Neural cell (in vitro differentiated cells): ENCODE results near the gene TIPRL. TPM values are rescaled to one million over a fixed set of nuclear protein-coding genes. Genes with fewer than 3 reads are reported as not detected.
"Not testable (repeated sequence)": the region's sequence is repeated elsewhere in the genome, so short reads cannot be mapped to it uniquely, and the experiment has no call there.

Experiments used
- H2AFZ ChIP-seq: fragments of 200-600, 300-800 bp; sonication (generic), shearing (Covaris generic); 2 replicates; pipeline ENCODE4 v1.6.0; 2014; ENCODE audit warnings: low read depth, mild to moderate bottlenecking, antibody characterized with exemption, low read length, moderate library complexity
- H3F3A ChIP-seq: fragments of 200-600 bp; shearing (Covaris generic); 2 replicates; pipeline ENCODE4 v1.6.1; 2016; ENCODE audit warnings: mild to moderate bottlenecking, moderate library complexity, mixed read lengths, antibody characterized with exemption, low read length; ENCODE audit not compliant: insufficient read depth, poor library complexity, severe bottlenecking
- H3K27ac ChIP-seq: fragments of 200-600, 300-800 bp; sonication (generic), shearing (Covaris generic); 2 replicates; pipeline ENCODE4 v1.5.1; 2014; ENCODE audit warnings: mild to moderate bottlenecking, low read length, moderate library complexity
- H3K27me3 ChIP-seq: fragments of 300-800, 200-600 bp; sonication (generic), shearing (Covaris generic); 2 replicates; pipeline ENCODE4 v1.6.0; 2014; ENCODE audit warnings: mild to moderate bottlenecking, low read depth, low read length, moderate library complexity; ENCODE audit not compliant: insufficient read depth
- H3K36me3 ChIP-seq: fragments of 300-800, 200-600 bp; sonication (generic), shearing (Covaris generic); 2 replicates; pipeline ENCODE4 v1.5.1; 2014; ENCODE audit warnings: mild to moderate bottlenecking, antibody characterized with exemption, low read length, moderate library complexity; ENCODE audit not compliant: insufficient read depth
- H3K4me2 ChIP-seq: fragments of 300-800, 200-600 bp; sonication (generic), shearing (Covaris generic); 2 replicates; pipeline ENCODE4 v1.6.0; 2014; ENCODE audit warnings: mild to moderate bottlenecking, low read length
- H3K4me3 ChIP-seq: fragments of 300-800, 200-600 bp; sonication (generic), shearing (Covaris generic); 2 replicates; pipeline ENCODE4 v1.5.1; 2014; ENCODE audit warnings: mild to moderate bottlenecking, low read length, moderate library complexity
- H3K79me2 ChIP-seq: fragments of 200-600 bp; shearing (Covaris generic); replicated peaks from 2 replicates; pipeline ENCODE4 v1.6.0; 2014; ENCODE audit warnings: mild to moderate bottlenecking, low read length, moderate library complexity; ENCODE audit not compliant: insufficient read depth
- H3K9ac ChIP-seq: fragments of 300-800, 200-600 bp; sonication (generic), shearing (Covaris generic); 2 replicates; pipeline ENCODE4 v1.6.1; 2016; ENCODE audit warnings: mild to moderate bottlenecking, low read length, mixed read lengths
- H3K9me2 ChIP-seq: fragments of 200-600 bp; shearing (Covaris generic); 2 replicates; pipeline ENCODE4 v1.6.1; 2016; ENCODE audit warnings: mild to moderate bottlenecking, low read length, mixed read lengths; ENCODE audit not compliant: insufficient read depth
- H3K9me3 ChIP-seq: fragments of 200-600, 300-800 bp; sonication (generic), shearing (Covaris generic); 2 replicates; pipeline ENCODE4 v1.6.1; 2016; ENCODE audit warnings: mild to moderate bottlenecking, mixed run types, low read length, moderate library complexity, mixed read lengths
- H4K20me1 ChIP-seq: fragments of 200-600 bp; shearing (Covaris generic); 2 replicates; pipeline ENCODE4 v1.6.1; 2016; ENCODE audit warnings: mild to moderate bottlenecking, mixed run types; ENCODE audit not compliant: insufficient read depth
- EP300 ChIP-seq: fragments of 450-650 bp; conservative IDR thresholded peaks from 2 replicates; pipeline ENCODE4 v1.6.1; 2014; ENCODE audit warnings: antibody characterized with exemption, mild to moderate bottlenecking, moderate library complexity; ENCODE audit not compliant: poor library complexity, severe bottlenecking
- EZH2 ChIP-seq: fragments of 200-600, 300-800 bp; shearing (Covaris generic), sonication (generic); IDR thresholded peaks from 2 replicates; pipeline ENCODE4 v1.6.1; 2014; ENCODE audit warnings: antibody characterized with exemption, low read length, borderline replicate concordance, mild to moderate bottlenecking; ENCODE audit not compliant: insufficient read depth, poor library complexity, severe bottlenecking
- MXI1 ChIP-seq: fragments of 450-650 bp; conservative IDR thresholded peaks from 2 replicates; pipeline ENCODE4 v1.6.1; 2014; ENCODE audit warnings: antibody characterized with exemption, mild to moderate bottlenecking; ENCODE audit not compliant: poor library complexity, severe bottlenecking
- POLR2AphosphoS5 ChIP-seq: IDR thresholded peaks from 2 replicates; pipeline ENCODE4 v1.6.1; 2012
- RAD21 ChIP-seq: fragments of 450-650 bp; conservative IDR thresholded peaks from 2 replicates; pipeline ENCODE4 v1.6.1; 2014; ENCODE audit warnings: antibody characterized with exemption, mild to moderate bottlenecking, moderate library complexity
- SMC3 ChIP-seq: fragments of 450-650 bp; conservative IDR thresholded peaks from 2 replicates; pipeline ENCODE4 v1.6.1; 2014; ENCODE audit warnings: antibody characterized with exemption, mild to moderate bottlenecking, moderate library complexity; ENCODE audit not compliant: poor library complexity
- TAF1 ChIP-seq: IDR thresholded peaks from 2 replicates; pipeline ENCODE4 v1.6.1; 2012; ENCODE audit warnings: low read depth
- polyA plus RNA-seq: library from polyadenylated mRNA; depleted of rRNA; stranded (reverse); fragments of >200 nt; gene quantifications from 2 replicates; pipeline ENCODE4 v1.2.3, GENCODE V29; 2014
- TF ChIP-seq, protein P1 (sequence below): fragments of 450-650 bp; IDR thresholded peaks from 2 replicates; pipeline ENCODE4 v1.5.1; 2014; ENCODE audit warnings: antibody characterized with exemption, mild to moderate bottlenecking, moderate library complexity; ENCODE audit not compliant: poor library complexity, severe bottlenecking
- TF ChIP-seq, protein P2 (sequence below): IDR thresholded peaks from 2 replicates; pipeline ENCODE4 v1.6.1; 2012; ENCODE audit warnings: borderline replicate concordance

The TIPRL gene
- polyA plus RNA-seq, 1 donor from 2014 or later = 131 TPM

DNA sequence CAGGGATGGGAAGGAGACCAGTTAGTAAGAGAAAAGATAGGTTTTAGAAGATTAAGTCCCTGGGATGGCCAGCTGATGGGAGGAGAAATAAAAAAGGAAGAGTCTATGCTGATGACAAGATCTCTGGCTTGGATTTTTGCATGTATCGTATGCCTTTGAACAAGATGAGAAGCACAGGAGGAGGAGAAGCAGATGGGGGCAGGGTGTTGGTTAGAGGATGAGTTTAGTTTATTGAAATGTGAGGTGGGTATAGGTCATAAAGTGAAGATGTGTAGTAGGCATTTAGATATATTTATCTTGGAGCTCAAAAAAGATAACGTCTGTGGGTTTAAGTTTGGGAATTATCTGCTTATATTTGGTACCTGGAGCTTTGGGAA is 1.4 kb downstream of the TIPRL start:
- no peaks in the 10 kb centered on the region for H3F3A ChIP-seq
- H3K36me3 ChIP-seq = no peaks in the 10 kb centered on the region
- TF ChIP-seq RAD21 = no peak
- TF ChIP-seq EZH2 = no peak
- no peak for TF ChIP-seq POLR2AphosphoS5
- TF ChIP-seq, protein P1, sequence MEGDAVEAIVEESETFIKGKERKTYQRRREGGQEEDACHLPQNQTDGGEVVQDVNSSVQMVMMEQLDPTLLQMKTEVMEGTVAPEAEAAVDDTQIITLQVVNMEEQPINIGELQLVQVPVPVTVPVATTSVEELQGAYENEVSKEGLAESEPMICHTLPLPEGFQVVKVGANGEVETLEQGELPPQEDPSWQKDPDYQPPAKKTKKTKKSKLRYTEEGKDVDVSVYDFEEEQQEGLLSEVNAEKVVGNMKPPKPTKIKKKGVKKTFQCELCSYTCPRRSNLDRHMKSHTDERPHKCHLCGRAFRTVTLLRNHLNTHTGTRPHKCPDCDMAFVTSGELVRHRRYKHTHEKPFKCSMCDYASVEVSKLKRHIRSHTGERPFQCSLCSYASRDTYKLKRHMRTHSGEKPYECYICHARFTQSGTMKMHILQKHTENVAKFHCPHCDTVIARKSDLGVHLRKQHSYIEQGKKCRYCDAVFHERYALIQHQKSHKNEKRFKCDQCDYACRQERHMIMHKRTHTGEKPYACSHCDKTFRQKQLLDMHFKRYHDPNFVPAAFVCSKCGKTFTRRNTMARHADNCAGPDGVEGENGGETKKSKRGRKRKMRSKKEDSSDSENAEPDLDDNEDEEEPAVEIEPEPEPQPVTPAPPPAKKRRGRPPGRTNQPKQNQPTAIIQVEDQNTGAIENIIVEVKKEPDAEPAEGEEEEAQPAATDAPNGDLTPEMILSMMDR = no peak
- no peak for TF ChIP-seq MXI1
- no peak for TF ChIP-seq TAF1
- TF ChIP-seq, protein P2, sequence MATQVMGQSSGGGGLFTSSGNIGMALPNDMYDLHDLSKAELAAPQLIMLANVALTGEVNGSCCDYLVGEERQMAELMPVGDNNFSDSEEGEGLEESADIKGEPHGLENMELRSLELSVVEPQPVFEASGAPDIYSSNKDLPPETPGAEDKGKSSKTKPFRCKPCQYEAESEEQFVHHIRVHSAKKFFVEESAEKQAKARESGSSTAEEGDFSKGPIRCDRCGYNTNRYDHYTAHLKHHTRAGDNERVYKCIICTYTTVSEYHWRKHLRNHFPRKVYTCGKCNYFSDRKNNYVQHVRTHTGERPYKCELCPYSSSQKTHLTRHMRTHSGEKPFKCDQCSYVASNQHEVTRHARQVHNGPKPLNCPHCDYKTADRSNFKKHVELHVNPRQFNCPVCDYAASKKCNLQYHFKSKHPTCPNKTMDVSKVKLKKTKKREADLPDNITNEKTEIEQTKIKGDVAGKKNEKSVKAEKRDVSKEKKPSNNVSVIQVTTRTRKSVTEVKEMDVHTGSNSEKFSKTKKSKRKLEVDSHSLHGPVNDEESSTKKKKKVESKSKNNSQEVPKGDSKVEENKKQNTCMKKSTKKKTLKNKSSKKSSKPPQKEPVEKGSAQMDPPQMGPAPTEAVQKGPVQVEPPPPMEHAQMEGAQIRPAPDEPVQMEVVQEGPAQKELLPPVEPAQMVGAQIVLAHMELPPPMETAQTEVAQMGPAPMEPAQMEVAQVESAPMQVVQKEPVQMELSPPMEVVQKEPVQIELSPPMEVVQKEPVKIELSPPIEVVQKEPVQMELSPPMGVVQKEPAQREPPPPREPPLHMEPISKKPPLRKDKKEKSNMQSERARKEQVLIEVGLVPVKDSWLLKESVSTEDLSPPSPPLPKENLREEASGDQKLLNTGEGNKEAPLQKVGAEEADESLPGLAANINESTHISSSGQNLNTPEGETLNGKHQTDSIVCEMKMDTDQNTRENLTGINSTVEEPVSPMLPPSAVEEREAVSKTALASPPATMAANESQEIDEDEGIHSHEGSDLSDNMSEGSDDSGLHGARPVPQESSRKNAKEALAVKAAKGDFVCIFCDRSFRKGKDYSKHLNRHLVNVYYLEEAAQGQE = no peak
- peak overlapping the region; percentile 76 for H3K4me3 ChIP-seq
- no peaks in the 10 kb centered on the region for H3K27me3 ChIP-seq
- peaks cover 36% of the 10 kb centered on the region for H3K79me2 ChIP-seq
- peak overlapping the region; percentile 40 for H2AFZ ChIP-seq
- no peaks in the 10 kb centered on the region for H4K20me1 ChIP-seq
- H3K27ac ChIP-seq = peak overlapping the region; percentile 92
- peak overlapping the region; percentile 84 for H3K9ac ChIP-seq
- peak overlapping the region; percentile 93 for H3K4me2 ChIP-seq
- H3K9me3 ChIP-seq = no peaks in the 10 kb centered on the region
- H3K9me2 ChIP-seq = no peaks in the 10 kb centered on the region

DNA sequence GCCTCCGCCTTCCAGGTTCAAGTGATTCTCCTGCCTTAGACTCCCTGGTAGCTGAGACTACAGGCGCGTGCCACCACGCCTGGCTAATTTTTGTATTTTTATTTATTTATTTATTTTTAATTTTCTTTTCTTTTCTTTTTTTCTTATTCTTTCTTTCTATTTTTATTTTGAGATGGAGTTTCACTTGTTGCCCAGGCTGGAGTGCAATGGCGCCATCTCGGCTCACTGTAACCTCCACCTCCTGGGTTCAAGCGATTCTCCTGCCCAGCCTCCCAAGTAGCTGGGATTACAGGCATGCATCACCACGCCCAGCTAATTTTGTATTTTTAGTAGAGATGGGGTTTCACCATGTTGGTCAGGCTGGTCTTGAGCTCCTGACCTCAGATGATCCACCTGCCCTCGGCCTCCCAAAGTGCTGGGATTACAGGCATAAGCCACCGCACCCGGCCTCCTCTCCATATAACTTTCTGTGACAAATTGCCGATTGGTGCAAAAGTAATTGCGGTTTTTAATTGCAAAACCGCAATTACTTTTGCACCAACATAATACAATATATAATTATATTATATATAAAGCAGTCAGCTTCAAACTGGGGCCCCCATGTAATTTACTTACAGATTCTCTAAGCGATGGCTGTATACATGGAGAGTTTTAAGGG is 2.4 kb downstream of the TIPRL start:
- H3K79me2 ChIP-seq = peaks cover 36% of the 10 kb centered on the region
- H3K9me3 ChIP-seq, H3K36me3 ChIP-seq, H3F3A ChIP-seq, H3K9ac ChIP-seq, H3K4me3 ChIP-seq, H3K27ac ChIP-seq, H3K4me2 ChIP-seq, H3K9me2 ChIP-seq, H3K27me3 ChIP-seq, H4K20me1 ChIP-seq, H2AFZ ChIP-seq: not testable (repeated sequence)

DNA sequence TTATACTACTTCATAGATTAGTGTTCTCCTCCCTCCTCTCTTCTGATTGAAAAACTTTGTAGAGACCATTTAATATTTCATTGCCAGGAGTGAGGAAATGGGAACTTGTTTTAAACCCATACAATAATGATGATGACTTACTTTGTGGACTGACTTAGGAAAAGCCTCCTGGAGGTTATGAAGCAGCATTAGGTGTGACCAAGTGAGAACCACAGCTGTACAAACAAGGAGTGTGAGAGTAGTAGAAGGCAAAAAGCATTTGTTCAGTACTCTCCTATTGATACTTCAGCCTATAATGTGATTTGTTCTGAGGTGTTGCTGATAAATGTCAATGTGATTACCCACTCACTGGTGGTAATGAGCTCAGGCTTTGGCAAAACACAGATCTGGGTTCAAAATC is 8.4 kb downstream of the TIPRL start:
- no peak overlapping the region for H3K4me2 ChIP-seq
- no peaks in the 10 kb centered on the region for H3K9me2 ChIP-seq
- H4K20me1 ChIP-seq = no peaks in the 10 kb centered on the region
- no peak overlapping the region for H2AFZ ChIP-seq
- H3K9ac ChIP-seq = no peak overlapping the region
- peaks cover 26% of the 10 kb centered on the region for H3K79me2 ChIP-seq
- no peak overlapping the region for H3K4me3 ChIP-seq
- no peaks in the 10 kb centered on the region for H3F3A ChIP-seq
- H3K9me3 ChIP-seq = no peaks in the 10 kb centered on the region
- H3K27ac ChIP-seq = no peak overlapping the region
- TF ChIP-seq POLR2AphosphoS5 (no peak), TAF1 (no peak), EP300 (no peak), SMC3 (no peak)
- TF ChIP-seq, protein P1 = no peak
- TF ChIP-seq, protein P2 = no peak
- H3K36me3 ChIP-seq = no peaks in the 10 kb centered on the region
- no peaks in the 10 kb centered on the region for H3K27me3 ChIP-seq
